Neuronal stem cell (in vitro differentiated cells): ENCODE results near the gene CSDE1.

Experiments used
- DNase-seq: peaks from one replicate; pipeline ENCODE4 v3.0.0-alpha.2; 2013; ENCODE audit warnings: low spot score
- H2AFZ ChIP-seq: one replicate; pipeline ENCODE4 v1.6.1; 2013; ENCODE audit warnings: mild to moderate bottlenecking, low read length, inconsistent platforms
- H2AK5ac ChIP-seq: 2 replicates; pipeline ENCODE4 v1.6.1; 2013; ENCODE audit warnings: low read depth, mild to moderate bottlenecking, inconsistent platforms, low read length, moderate library complexity, mixed read lengths
- H2BK120ac ChIP-seq: 2 replicates; pipeline ENCODE4 v1.6.1; 2013; ENCODE audit warnings: low read depth, mild to moderate bottlenecking, inconsistent platforms, low read length, moderate library complexity, mixed read lengths
- H2BK12ac ChIP-seq: one replicate; pipeline ENCODE4 v1.6.1; 2013; ENCODE audit warnings: low read length, inconsistent platforms
- H2BK15ac ChIP-seq: 2 replicates; pipeline ENCODE4 v1.6.1; 2013; ENCODE audit warnings: mild to moderate bottlenecking, low read length, inconsistent platforms, mixed read lengths
- H2BK5ac ChIP-seq: one replicate; pipeline ENCODE4 v1.6.1; 2013; ENCODE audit warnings: inconsistent platforms, mild to moderate bottlenecking, low read length, moderate library complexity
- H3K14ac ChIP-seq: one replicate; pipeline ENCODE4 v1.6.1; 2013; ENCODE audit warnings: low read length, inconsistent platforms
- H3K18ac ChIP-seq: 2 replicates; pipeline ENCODE4 v1.6.1; 2013; ENCODE audit warnings: low read length, inconsistent platforms
- H3K23ac ChIP-seq: 2 replicates; pipeline ENCODE4 v1.6.1; 2013; ENCODE audit warnings: low read depth, mild to moderate bottlenecking, mixed read lengths, low read length, inconsistent platforms; ENCODE audit not compliant: poor library complexity
- H3K27ac ChIP-seq: replicated peaks from 3 replicates; pipeline ENCODE4 v1.5.1; 2013; ENCODE audit warnings: low read length, inconsistent platforms
- H3K27me3 ChIP-seq, 3 experiments: 2 replicates each; pipeline ENCODE4 v1.6.1; 2013; ENCODE audit warnings: low read length in 3 of 3, mild to moderate bottlenecking in 2 of 3, inconsistent platforms in 1 of 3, low read depth in 1 of 3, mixed read lengths in 1 of 3, moderate library complexity in 1 of 3; ENCODE audit not compliant: control insufficient read depth in 3 of 3, insufficient read depth in 3 of 3
- H3K36me3 ChIP-seq, 2 donors: replicated peaks in 1 of 2; 2 replicates each; pipeline ENCODE4 v1.6.1; 2013; ENCODE audit warnings: low read length in 2 of 2; ENCODE audit not compliant: control insufficient read depth in 2 of 2, insufficient read depth in 2 of 2
- H3K4ac ChIP-seq: 2 replicates; pipeline ENCODE4 v1.6.1; 2013; ENCODE audit warnings: inconsistent platforms, mild to moderate bottlenecking, low read length, moderate library complexity
- H3K4me1 ChIP-seq, 2 donors: 1 replicate in 1 of 2; 2 replicates in 1 of 2; pipeline ENCODE4 v1.6.1; 2013; ENCODE audit warnings: low read length in 2 of 2, low read depth in 1 of 2; ENCODE audit not compliant: control insufficient read depth in 2 of 2, insufficient read depth in 1 of 2
- H3K4me2 ChIP-seq: one replicate; pipeline ENCODE4 v1.6.1; 2013; ENCODE audit warnings: mild to moderate bottlenecking, low read length, inconsistent platforms; ENCODE audit not compliant: insufficient read depth, poor library complexity, severe bottlenecking
- H3K4me3 ChIP-seq, 2 donors: 2 replicates each; pipeline ENCODE4 v1.5.1; 2013; ENCODE audit warnings: low read length in 2 of 2, mild to moderate bottlenecking in 2 of 2, inconsistent platforms in 1 of 2, moderate library complexity in 1 of 2
- H3K79me1 ChIP-seq: one replicate; pipeline ENCODE4 v1.6.1; 2013; ENCODE audit warnings: low read depth, mild to moderate bottlenecking, inconsistent platforms, low read length, moderate library complexity
- H3K9ac ChIP-seq: one replicate; pipeline ENCODE4 v1.6.1; 2013; ENCODE audit warnings: mild to moderate bottlenecking, low read depth, low read length, inconsistent platforms; ENCODE audit not compliant: poor library complexity
- H3K9me3 ChIP-seq, 2 donors: replicated peaks in 1 of 2; 2 replicates each; pipeline versions ENCODE3 to v1.6.1; 2013; ENCODE audit warnings: low read length in 2 of 2, mild to moderate bottlenecking in 2 of 2, inconsistent platforms in 1 of 2, low read depth in 1 of 2, mixed read lengths in 1 of 2, moderate library complexity in 1 of 2; ENCODE audit not compliant: control insufficient read depth in 2 of 2, insufficient read depth in 1 of 2
- H4K8ac ChIP-seq: one replicate; pipeline ENCODE4 v1.6.1; 2013; ENCODE audit warnings: low read depth, mild to moderate bottlenecking, inconsistent platforms, low read length, moderate library complexity
- H4K91ac ChIP-seq: one replicate; pipeline ENCODE4 v1.6.1; 2013; ENCODE audit warnings: low read length, low read depth, mild to moderate bottlenecking, inconsistent platforms; ENCODE audit not compliant: poor library complexity
- WGBS, 2 donors: extraction: QIAGEN DNeasy Blood & Tissue Kit; methylation state at CpG; one replicate each; pipeline ENCODE4 v1.1.7; 2013; ENCODE audit warnings: missing lambda C conversion rate in 2 of 2, mixed read lengths in 1 of 2; ENCODE audit not compliant: insufficient read length in 2 of 2, insufficient replicate concordance in 1 of 2; ENCODE audit errors: extremely low coverage in 2 of 2; 5-methylcytosine and 5-hydroxymethylcytosine counted together

CSDE1 gene

DNA sequence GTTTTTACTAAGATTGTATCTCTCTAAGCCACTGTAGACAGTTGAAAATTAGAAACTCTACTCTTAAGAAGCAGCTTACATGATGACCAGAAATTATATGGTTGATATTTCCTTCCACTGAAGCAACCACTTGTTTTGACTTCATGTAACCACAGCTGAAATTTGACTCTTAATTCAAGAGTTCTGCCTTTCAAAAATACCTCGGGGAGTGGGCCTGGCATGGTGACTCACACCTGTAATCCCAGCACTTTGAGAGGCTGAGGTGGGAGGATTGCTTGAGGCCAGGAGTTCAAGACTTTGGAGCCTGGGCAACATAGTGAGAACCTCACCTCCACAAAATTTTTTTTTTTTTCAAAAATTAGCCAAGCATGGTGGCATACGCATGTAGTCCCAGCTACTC, 66.7 kb downstream of the CSDE1 start:
- Histone ChIP-seq H3K4ac (no peak overlapping the region), H2AFZ (no peak overlapping the region), H3K27me3 (peaks cover 0 to 14% (median 0%) of the 10 kb centered on the region in 3 experiments), H3K9ac (no peak overlapping the region), H3K18ac (no peak overlapping the region), H2BK12ac (no peak overlapping the region), H3K4me1 (no peaks in the 10 kb centered on the region), H3K23ac (no peak overlapping the region), H3K4me2 (no peak overlapping the region), H3K14ac (no peak overlapping the region), H3K79me1 (no peaks in the 10 kb centered on the region), H2BK5ac (no peak overlapping the region), H4K91ac (no peak overlapping the region), H3K36me3 (no peaks in the 10 kb centered on the region), H4K8ac (no peak overlapping the region), H3K9me3 (no peaks in the 10 kb centered on the region), H2BK120ac (no peak overlapping the region), H3K4me3 (no peak overlapping the region), H2AK5ac (no peak overlapping the region), H2BK15ac (no peak overlapping the region), H3K27ac (no peak overlapping the region)
- no peak for DNase-seq
- no CpG with 5 or more reads among the region's 2 CpGs for WGBS, 2 donors

DNA sequence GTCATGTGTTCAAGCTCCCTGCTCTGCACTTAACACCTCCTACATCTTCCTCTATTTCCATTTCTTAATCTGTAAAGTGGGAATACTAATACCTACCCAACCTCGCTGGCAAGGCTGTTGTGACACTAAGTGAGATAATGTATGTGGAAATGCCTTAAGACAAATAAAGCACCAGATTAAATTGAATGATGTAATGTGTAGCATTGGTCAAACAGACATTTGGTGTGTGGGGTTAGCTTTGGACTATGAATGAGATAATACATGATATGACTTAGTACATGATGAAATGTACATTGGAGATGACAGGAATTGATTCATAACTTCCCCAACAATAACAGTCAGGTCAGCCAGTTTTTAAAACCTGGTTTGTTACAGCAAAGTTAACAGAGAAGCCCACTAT, 67.6 kb downstream of the CSDE1 start:
- Histone ChIP-seq H3K9ac (no peak overlapping the region), H2BK120ac (no peak overlapping the region), H3K14ac (no peak overlapping the region), H3K27ac (no peak overlapping the region), H2AK5ac (no peak overlapping the region), H3K36me3 (no peaks in the 10 kb centered on the region), H2BK12ac (no peak overlapping the region), H3K4me3 (no peak overlapping the region), H4K8ac (no peak overlapping the region), H3K4me1 (no peaks in the 10 kb centered on the region), H2AFZ (no peak overlapping the region), H2BK15ac (no peak overlapping the region), H3K79me1 (no peaks in the 10 kb centered on the region), H4K91ac (no peak overlapping the region), H3K4ac (no peak overlapping the region), H3K9me3 (no peaks in the 10 kb centered on the region), H3K4me2 (no peak overlapping the region), H3K18ac (no peak overlapping the region), H3K23ac (no peak overlapping the region), H3K27me3 (peaks cover 0 to 21% (median 0%) of the 10 kb centered on the region in 3 experiments), H2BK5ac (no peak overlapping the region)
- WGBS, 2 donors = no CpG with 5 or more reads among the region's 1 CpG
- no peak for DNase-seq

DNA sequence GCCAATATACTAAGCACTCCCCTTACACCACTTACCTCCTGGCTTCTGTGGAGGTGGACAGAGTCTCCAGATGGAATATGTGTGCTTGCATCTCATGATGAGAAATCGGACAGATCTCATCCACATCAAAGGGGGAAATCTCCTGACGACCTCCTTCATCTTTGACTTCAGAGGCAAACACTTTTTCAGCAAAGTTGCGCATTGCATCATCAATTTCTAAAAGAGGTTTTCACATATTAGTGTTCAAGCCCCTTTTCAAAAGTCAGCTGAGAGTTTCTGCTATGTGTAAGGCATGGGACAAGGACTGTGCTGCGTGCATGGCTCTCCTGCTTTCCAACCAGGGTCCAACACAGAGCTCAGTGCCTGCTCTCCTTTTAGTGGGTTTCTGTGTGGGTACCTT, 69.3 kb downstream of the CSDE1 start:
- no peak overlapping the region for H3K9ac ChIP-seq
- no peak overlapping the region for H2BK120ac ChIP-seq
- H2BK12ac ChIP-seq = no peak overlapping the region
- H2AFZ ChIP-seq = no peak overlapping the region
- H3K79me1 ChIP-seq = no peaks in the 10 kb centered on the region
- H2BK5ac ChIP-seq = no peak overlapping the region
- no CpG with 5 or more reads among the region's 4 CpGs for WGBS, 2 donors
- no peak overlapping the region for H2BK15ac ChIP-seq
- peaks cover 0 to 31% (median 0%) of the 10 kb centered on the region in 3 experiments for H3K27me3 ChIP-seq
- H3K14ac ChIP-seq = no peak overlapping the region
- H4K8ac ChIP-seq = no peak overlapping the region
- no peaks in the 10 kb centered on the region for H3K9me3 ChIP-seq
- no peak overlapping the region for H3K18ac ChIP-seq
- no peak overlapping the region for H3K4me3 ChIP-seq
- no peak overlapping the region for H3K27ac ChIP-seq
- H2AK5ac ChIP-seq = no peak overlapping the region
- no peak for DNase-seq
- H3K36me3 ChIP-seq = no peaks in the 10 kb centered on the region
- no peak overlapping the region for H3K4me2 ChIP-seq
- H4K91ac ChIP-seq = no peak overlapping the region
- no peak overlapping the region for H3K4ac ChIP-seq
- H3K23ac ChIP-seq = no peak overlapping the region
- H3K4me1 ChIP-seq = no peaks in the 10 kb centered on the region

DNA sequence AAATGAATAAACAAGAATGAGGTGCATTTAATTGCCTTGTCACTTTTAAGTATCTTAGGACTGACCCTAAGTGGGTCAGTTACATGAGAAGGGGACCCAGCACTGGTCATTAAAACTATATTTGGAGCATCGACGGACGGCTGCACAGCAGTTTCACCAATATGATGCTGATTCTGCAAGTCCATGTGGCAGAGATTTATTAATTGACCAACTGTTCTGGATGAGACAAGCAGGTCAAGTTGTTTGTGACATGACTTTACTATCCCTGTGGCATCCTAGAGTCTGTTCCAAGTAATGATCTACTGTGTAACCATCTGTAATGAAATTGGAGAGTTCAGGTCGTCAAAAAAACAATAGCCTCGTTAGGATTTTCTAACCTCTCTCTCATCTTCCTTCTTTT, 71.9 kb downstream of the CSDE1 start:
- H3K4ac ChIP-seq = no peak overlapping the region
- H2BK12ac ChIP-seq = no peak overlapping the region
- H3K27me3 ChIP-seq = peaks cover 0 to 36% (median 0%) of the 10 kb centered on the region in 3 experiments
- no peak overlapping the region for H4K91ac ChIP-seq
- WGBS, 2 donors = no CpG with 5 or more reads among the region's 5 CpGs
- no peak overlapping the region for H3K4me3 ChIP-seq
- H2AFZ ChIP-seq = no peak overlapping the region
- no peak overlapping the region for H2BK15ac ChIP-seq
- no peak overlapping the region for H3K23ac ChIP-seq
- no peak overlapping the region for H2AK5ac ChIP-seq
- no peak for DNase-seq
- H3K36me3 ChIP-seq = no peaks in the 10 kb centered on the region
- H3K18ac ChIP-seq = no peak overlapping the region
- no peak overlapping the region for H3K9ac ChIP-seq
- no peak overlapping the region for H3K14ac ChIP-seq
- no peaks in the 10 kb centered on the region for H3K9me3 ChIP-seq
- H3K4me2 ChIP-seq = no peak overlapping the region
- H3K79me1 ChIP-seq = no peaks in the 10 kb centered on the region
- H2BK5ac ChIP-seq = no peak overlapping the region
- H3K4me1 ChIP-seq = no peaks in the 10 kb centered on the region
- no peak overlapping the region for H4K8ac ChIP-seq
- no peak overlapping the region for H3K27ac ChIP-seq
- no peak overlapping the region for H2BK120ac ChIP-seq
